MG63 (cell line): ENCODE results near the gene ATOH8. TPM values are rescaled to one million over a fixed set of nuclear protein-coding genes. Genes with fewer than 3 reads are reported as not detected.

Experiments used
- DNase-seq: peaks from one replicate; pipeline ENCODE4 v3.0.0-alpha.2; 2020
- H3K27me3 ChIP-seq: fragments of 250-450 bp; sonication (Bioruptor Pico); 2 replicates; pipeline ENCODE4 v1.5.1; 2020; ENCODE audit warnings: mild to moderate bottlenecking, moderate library complexity
- H3K36me3 ChIP-seq: fragments of 250-450 bp; sonication (Bioruptor Pico); 2 replicates; pipeline ENCODE4 v1.5.1; 2020; ENCODE audit warnings: mild to moderate bottlenecking, moderate library complexity
- H3K4me3 ChIP-seq: fragments of 250-450 bp; sonication (Bioruptor Pico); 2 replicates; pipeline ENCODE4 v1.5.1; 2020; ENCODE audit warnings: mild to moderate bottlenecking, moderate library complexity
- H3K9me3 ChIP-seq: fragments of 250-450 bp; sonication (Bioruptor Pico); 2 replicates; pipeline ENCODE4 v1.5.1; 2020; ENCODE audit warnings: mild to moderate bottlenecking, moderate library complexity
- total RNA-seq: library from RNA; depleted of rRNA; stranded (reverse); fragments of >200 nt; shearing (Covaris generic); gene quantifications from 2 replicates; pipeline ENCODE4 v1.2.3, GENCODE V29; 2014; ENCODE audit warnings: low replicate concordance; rRNA removed

The ATOH8 gene
- total RNA-seq, 1 experiment from 2014 or later = 43.5 TPM

GRCh38 chr2:85830645-85831044 is 76.9 kb downstream of the ATOH8 start:
- no peaks in the 10 kb centered on the region for H3K36me3 ChIP-seq
- no peaks in the 10 kb centered on the region for H3K27me3 ChIP-seq
- DNase-seq = no peak
- no peak overlapping the region for H3K4me3 ChIP-seq
- H3K9me3 ChIP-seq = no peaks in the 10 kb centered on the region; the same call in 1 of the 2 replicates

GRCh38 chr2:85831735-85832134 is 77.9 kb downstream of the ATOH8 start:
- DNase-seq = no peak
- Histone ChIP-seq H3K9me3 (no peaks in the 10 kb centered on the region; the same call in 1 of the 2 replicates), H3K27me3 (no peaks in the 10 kb centered on the region), H3K4me3 (no peak overlapping the region), H3K36me3 (no peaks in the 10 kb centered on the region)

- H3K4me3 ChIP-seq = no peak overlapping the region
- no peaks in the 10 kb centered on the region for H3K27me3 ChIP-seq
- H3K9me3 ChIP-seq = no peaks in the 10 kb centered on the region; the same call in 1 of the 2 replicates
- no peaks in the 10 kb centered on the region for H3K36me3 ChIP-seq
- DNase-seq = no peak
Observed at GRCh38 chr2:85834466-85834865, 80.7 kb downstream of the ATOH8 start.

Other genes with a start within 250 kb of the ATOH8 start
- 116 and 137 TPM in 2 replicates for gene MAT2A, start 214.8 kb upstream of the ATOH8 start, total RNA-seq
- gene GGCX, start 192.5 kb upstream of the ATOH8 start, total RNA-seq = 28.9 and 45.6 TPM in 2 replicates
- not detected in 2 replicates for gene VAMP8, start 176.4 kb upstream of the ATOH8 start, total RNA-seq
- gene VAMP5, start 169.6 kb upstream of the ATOH8 start, total RNA-seq = 8.3 and 76.7 TPM in 2 replicates
- gene RNF181, start 158.2 kb upstream of the ATOH8 start, total RNA-seq = 167 and 209 TPM in 2 replicates
- 3.9 and 6.8 TPM in 2 replicates for gene TMEM150A, start 151.3 kb upstream of the ATOH8 start, total RNA-seq
- gene C2orf68, start 141.9 kb upstream of the ATOH8 start, total RNA-seq = 16.2 and 17.3 TPM in 2 replicates
- gene USP39, start 137.8 kb upstream of the ATOH8 start, total RNA-seq = 86.8 and 313 TPM in 2 replicates
- gene SFTPB, start 85.8 kb upstream of the ATOH8 start, total RNA-seq = 0.16 TPM in 1 of 2 replicates, not detected in the other
- gene GNLY, start 59.6 kb upstream of the ATOH8 start, total RNA-seq = not detected in 2 replicates
- gene ST3GAL5, start 135.0 kb downstream of the ATOH8 start, total RNA-seq = 2.1 and 10.0 TPM in 2 replicates